Measurements from ENCODE around the gene AGBL4. TPM values are rescaled to one million over a fixed set of nuclear protein-coding genes. Genes with fewer than 3 reads are reported as not detected.

AGBL4 gene
- total and polyA plus RNA-seq, 2 of the 4 experiments (the other 2 are of a cell fraction) = not detected

GRCh38 chr1:49136738-49137251, 887.0 kb downstream of the AGBL4 start:
- Histone ChIP-seq H2BK120ac (ENCODE audit: low read depth, low read length) (no peak overlapping the region), H2AFZ (replicated peaks; ENCODE audit: low read length, poor library complexity) (no peak overlapping the region), H3K9ac (ENCODE audit: low read depth, low read length) (no peak overlapping the region), H3K18ac (ENCODE audit: low read depth, low read length) (no peak overlapping the region), H4K20me1 (ENCODE audit: insufficient read depth, low read length) (no peaks in the 10 kb centered on the region), H4K91ac (ENCODE audit: insufficient read depth, low read depth, low read length) (no peak overlapping the region), H3K23ac (ENCODE audit: low read depth, low read length) (no peak overlapping the region), H3K4me2 (ENCODE audit: low read depth, low read length) (no peak overlapping the region), H4K8ac (ENCODE audit: low read depth in 2 of 2, low read length in 2 of 2) (no peak overlapping the region), H3K56ac (ENCODE audit: extremely low read depth, insufficient read depth, low read length) (no peak overlapping the region), H2AK9ac (replicated peaks; ENCODE audit: low read depth, low read length, poor library complexity) (no peak overlapping the region), H3K4ac (ENCODE audit: low read depth, low read length) (no peak overlapping the region), H3K27ac (ENCODE audit: insufficient read depth, low read length) (no peak overlapping the region), H2AK5ac (ENCODE audit: low read depth, low read length) (no peak overlapping the region), H3K79me1 (ENCODE audit: low read depth in 1 of 2, low read length in 2 of 2) (no peaks in the 10 kb centered on the region), H4K5ac (ENCODE audit: low read depth, low read length) (no peak overlapping the region), H3K36me3 (ENCODE audit: control insufficient read depth, insufficient read depth, low read length) (no peaks in the 10 kb centered on the region), H3K4me3 (ENCODE audit: insufficient read depth, low read depth, low read length) (no peak overlapping the region), H3K27me3 (ENCODE audit: control insufficient read depth, insufficient read depth, low read length) (no peaks in the 10 kb centered on the region), H3K4me1 (ENCODE audit: control insufficient read depth, insufficient read depth, low read length) (no peaks in the 10 kb centered on the region), H3K9me3 (ENCODE audit: control insufficient read depth, insufficient read depth, low read length) (no peaks in the 10 kb centered on the region; the same call in 1 of the 2 replicates), H2BK5ac (ENCODE audit: low read depth, low read length, poor library complexity, severe bottlenecking) (no peak overlapping the region), H2BK20ac (ENCODE audit: low read depth, low read length) (no peak overlapping the region), H3K14ac (replicated peaks; ENCODE audit: low read depth, low read length) (no peak overlapping the region), H3K9me1 (ENCODE audit: insufficient read depth, low read length) (no peaks in the 10 kb centered on the region), H2BK15ac (ENCODE audit: low read depth, low read length) (no peak overlapping the region)
- dilution Hi-C loops (cut with HindIII; ENCODE audit: low sequenced_read_pairs, unreplicated experiment) (no loop called here), intact Hi-C loops (cut with micrococcal nuclease) (no loop called here), in situ Hi-C loops (cut with MboI; ENCODE audit: low sequenced_read_pairs) (no loop called here)
- no TSS peak for BruUV-seq (replicated peaks)
- CTCF ChIA-PET = no interaction called here
- POLR2A ChIA-PET (ENCODE audit: unreplicated experiment) = no interaction called here
- TF ChIP-seq POLR2A (IDR thresholded peaks at IDR 0.05; ENCODE audit: low read depth, low read length) (no peak), MAZ (IDR thresholded peaks at IDR 0.05; ENCODE audit: borderline replicate concordance, low read depth, low read length) (no peak), ELK1 (IDR thresholded peaks at IDR 0.05; ENCODE audit: borderline replicate concordance, low read depth, low read length) (no peak), CHD1 (IDR thresholded peaks at IDR 0.05; ENCODE audit: low read depth, low read length) (no peak), FOS (IDR thresholded peaks at IDR 0.05; ENCODE audit: low read depth, low read length) (no peak), RFX5 (IDR thresholded peaks at IDR 0.05; ENCODE audit: low read depth, low read length) (no peak), NFE2L2 (IDR thresholded peaks at IDR 0.05; ENCODE audit: low read depth, low read length) (no peak), SMC3 (IDR thresholded peaks at IDR 0.05; ENCODE audit: low read depth, low read length) (no peak), BHLHE40 (IDR thresholded peaks at IDR 0.05; ENCODE audit: low read depth, low read length) (no peak), RCOR1 (IDR thresholded peaks at IDR 0.05; ENCODE audit: insufficient replicate concordance, low read length) (no peak), CEBPB (IDR thresholded peaks at IDR 0.05; ENCODE audit: low read depth, low read length) (no peak), RAD21 (IDR thresholded peaks at IDR 0.05; ENCODE audit: low read length) (no peak), MAFK (IDR thresholded peaks at IDR 0.05; ENCODE audit: low read depth, low read length) (no peak)
- WGBS, 2 experiments (ENCODE audit: extremely low coverage in 2 of 2, insufficient read length in 1 of 2) = no CpG with 5 or more reads among the region's 1 CpG
- DNase-seq = no peak
- no peak for ATAC-seq (ENCODE audit: low read depth)
